ENCODE measurements around the gene MFGE8.
"Not testable (repeated sequence)": the region's sequence is repeated elsewhere in the genome, so short reads cannot be mapped to it uniquely, and the experiment has no call there.

The MFGE8 gene, protein sequence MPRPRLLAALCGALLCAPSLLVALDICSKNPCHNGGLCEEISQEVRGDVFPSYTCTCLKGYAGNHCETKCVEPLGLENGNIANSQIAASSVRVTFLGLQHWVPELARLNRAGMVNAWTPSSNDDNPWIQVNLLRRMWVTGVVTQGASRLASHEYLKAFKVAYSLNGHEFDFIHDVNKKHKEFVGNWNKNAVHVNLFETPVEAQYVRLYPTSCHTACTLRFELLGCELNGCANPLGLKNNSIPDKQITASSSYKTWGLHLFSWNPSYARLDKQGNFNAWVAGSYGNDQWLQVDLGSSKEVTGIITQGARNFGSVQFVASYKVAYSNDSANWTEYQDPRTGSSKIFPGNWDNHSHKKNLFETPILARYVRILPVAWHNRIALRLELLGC

DNA sequence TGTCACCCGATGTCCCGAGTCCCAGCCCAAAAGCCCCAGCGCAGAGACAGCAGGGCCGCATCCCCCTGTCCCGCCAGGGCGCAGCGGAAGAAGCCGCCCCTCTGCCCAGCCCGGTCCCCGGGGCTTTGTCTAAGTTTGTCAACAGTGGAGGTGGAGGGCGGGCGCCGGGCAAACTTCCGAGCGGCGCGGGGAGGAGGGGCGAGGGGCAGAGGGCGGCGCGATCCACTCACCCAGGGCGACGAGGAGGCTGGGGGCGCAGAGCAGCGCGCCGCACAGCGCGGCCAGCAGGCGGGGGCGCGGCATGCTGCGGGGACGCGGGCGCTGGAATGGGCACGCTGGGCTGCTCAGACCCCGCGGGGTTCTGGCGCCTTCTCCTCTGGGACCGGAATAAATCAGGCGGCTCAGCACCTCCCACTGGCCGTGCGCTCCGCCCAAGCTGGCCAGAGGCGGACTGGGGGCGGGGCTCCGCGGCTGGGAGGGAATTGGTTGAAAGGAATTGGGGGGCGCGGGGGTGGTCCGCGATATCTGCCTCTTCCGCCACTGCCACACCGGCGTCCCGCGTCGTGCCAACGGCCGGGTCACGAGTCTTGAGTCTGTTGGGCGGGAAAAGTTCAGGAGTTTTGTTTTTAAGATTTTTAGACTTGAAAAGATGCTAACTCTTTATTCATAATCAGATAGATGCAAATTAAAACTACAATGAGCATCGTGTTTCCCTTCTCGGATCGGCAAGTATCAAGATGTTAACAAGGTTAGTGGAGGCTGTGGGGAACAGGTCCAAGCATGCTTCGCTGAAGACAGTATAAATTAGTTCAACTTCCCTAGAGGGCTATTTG lies at the start of gene MFGE8:
Gene MFGE8, minus strand, starts transcription at position 363 of the 833 bp plus-strand sequence. Its CDS starts 60 bp downstream, at position 303.
- DNase-seq = peak; percentile 74

DNA sequence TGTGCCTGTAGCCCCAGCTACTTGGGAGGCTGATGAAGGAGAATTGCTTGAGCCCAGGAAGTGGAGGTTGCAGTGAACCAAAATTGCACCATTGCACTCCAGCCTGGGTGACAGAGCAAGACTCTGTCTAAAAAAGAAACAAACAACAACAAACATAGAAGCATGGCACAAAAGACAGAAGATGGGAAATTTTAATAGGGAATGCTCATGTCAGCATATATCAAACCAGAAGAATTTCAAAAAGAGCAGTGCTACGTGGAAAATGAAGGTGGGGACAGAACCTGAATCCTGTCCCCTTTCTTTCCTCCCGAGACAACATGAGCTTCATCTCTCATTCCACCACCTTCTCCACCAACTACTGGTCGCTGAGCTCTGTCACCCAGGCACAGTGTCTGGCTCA lies 46.3 kb upstream of the MFGE8 start:
- no peak for DNase-seq

DNA sequence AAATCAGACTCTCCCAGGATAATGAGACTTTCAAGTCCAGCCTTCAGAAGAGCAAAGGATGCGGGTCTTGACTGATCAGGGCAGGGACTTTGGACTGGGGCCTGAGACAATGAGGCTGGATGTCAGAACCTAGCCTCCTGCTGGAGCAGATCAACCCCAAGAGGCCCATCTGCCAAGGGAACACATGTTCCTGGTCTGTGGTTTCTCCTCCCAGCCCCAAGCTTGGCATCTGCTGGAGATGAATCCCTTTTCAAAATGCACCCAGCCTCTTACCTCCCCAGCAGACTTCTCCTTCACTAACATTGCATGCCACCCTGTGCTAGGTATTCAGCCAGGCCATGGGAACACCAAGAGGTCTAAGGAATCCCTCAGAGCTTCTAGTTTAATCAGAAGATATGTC lies 43.7 kb upstream of the MFGE8 start:
- no peak for DNase-seq

DNA sequence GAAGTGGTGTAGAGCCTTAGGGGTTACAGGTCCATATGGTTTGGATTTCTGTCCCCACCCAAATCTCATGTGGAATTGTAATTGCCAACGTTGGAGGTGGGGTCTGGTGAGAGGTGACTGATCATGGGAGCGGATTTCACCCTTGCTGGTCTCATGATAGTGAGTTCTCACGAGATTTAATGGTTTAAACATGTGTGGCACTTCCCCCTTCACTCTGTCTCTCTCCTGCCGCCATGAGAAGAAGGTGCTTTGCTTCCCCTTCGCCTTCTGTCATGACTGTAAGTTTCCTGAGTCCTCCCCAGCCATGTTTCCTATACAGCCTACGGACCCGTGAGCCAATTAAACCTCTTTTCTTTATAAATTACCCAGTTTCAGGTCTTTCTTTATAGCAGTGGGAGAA lies 43.1 kb upstream of the MFGE8 start:
- DNase-seq = no peak

GRCh38 chr15:88954431-88955277 lies 41.5 kb upstream of the MFGE8 start:
- DNase-seq = peak; percentile 58

- DNase-seq = no peak
Observed at GRCh38 chr15:88950600-88951160, 37.5 kb upstream of the MFGE8 start.

DNA sequence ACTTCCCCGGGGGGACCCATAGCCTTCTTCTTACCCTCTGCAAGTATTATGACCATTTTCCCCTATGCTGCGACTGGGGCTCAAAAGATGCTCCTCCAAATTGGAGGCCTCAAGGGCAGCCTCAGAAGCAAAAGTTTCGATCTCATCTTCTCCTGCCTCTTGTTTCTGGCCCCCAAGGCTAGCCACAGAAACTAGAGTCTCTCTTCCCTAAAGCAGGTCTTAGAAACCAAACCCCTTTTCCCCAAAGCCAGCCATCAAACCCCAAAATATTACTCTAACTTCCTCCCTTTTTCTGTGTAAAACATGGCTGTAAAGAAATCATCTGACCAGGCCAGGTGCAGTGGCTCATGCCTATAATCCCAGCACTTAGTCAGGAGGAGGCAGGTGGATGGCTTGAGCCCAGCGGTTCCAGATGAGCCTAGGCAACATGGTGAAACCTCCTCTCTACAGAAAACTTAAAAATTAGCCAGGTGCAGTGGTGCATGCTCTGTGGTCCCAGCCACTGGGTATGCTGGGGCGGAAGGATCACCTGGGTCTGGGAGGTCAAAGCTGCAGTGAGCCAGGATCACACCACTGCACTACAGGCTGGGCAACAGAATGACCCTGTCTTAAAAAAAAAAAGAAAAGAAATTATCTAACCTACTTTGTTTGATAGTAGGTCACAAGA lies 36.7 kb upstream of the MFGE8 start:
- DNase-seq = no peak

DNA sequence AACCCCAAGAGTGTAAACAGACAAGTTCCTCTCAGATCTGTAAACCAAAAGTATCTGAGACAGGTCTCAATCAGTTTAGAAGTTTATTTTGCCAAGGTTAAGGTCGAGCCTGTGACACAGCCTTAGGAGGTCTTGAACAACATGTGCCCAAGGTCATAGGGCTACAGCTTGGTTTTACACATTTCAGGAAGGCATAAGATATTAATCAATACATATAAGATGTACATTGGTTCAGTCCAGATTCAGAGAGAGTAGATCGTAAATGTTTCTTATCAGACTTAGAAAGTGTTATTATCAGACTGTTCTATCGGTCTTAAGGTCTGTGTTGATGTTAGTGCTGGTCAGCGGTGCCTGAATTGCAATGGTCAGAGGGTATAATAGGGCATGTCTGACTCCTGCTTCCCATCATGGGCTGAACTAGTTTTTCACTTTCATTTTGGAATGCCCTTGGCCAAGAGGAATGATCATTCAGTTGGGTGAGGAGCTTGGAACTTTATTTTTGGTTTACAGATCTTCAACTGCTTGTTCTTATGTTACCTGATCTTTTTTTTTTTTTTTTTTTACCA lies 27.0 kb upstream of the MFGE8 start:
- no peak for DNase-seq

DNA sequence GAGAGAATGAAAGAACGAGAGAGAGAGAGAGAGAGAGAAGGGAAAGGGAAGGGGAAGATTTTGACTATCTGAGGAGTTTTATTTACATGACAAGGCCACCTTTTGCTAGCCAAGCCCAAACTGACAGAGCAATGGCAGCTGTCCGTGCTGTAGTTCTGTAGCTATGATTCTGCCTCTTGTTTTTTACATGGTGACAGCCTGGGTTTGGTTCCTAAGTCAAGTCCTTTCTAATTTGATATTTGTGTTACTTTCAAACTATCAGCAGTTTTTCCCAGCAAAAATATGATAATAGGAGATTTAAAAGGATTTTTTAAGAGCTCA lies 26.3 kb upstream of the MFGE8 start:
- no peak for DNase-seq

DNA sequence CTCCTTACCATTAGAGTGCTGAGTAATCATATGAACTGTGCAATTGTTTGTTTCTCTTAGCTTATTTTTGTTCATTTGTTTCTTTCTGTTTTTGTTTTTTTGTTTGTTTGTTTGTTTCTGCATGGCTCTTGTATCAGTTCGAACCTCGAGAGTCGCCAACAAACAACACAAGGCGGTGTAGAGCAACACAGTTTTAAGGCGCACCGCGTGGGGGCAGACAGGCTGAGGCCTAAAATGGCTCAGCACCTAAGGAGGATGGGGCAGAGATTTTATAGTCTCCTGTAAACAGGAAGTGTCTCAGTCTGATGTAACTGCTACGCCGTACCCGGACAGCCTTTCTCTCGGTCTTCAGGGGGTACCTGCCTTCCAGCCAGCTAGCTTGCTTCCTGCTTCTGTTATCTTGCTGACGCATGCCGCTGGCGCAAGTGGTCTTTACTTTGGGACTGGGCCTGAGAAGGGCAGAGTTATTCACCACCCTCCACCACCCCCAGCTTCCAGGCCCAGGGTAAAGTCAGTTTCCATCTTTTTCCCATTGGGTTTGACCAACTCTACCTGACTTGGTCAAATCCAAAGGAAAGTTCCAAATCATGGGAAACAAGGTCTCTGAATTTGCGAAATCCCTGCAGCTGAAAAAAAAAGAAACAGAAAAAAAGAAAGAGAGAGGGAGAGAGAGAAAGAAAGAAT lies 25.8 kb upstream of the MFGE8 start:
- DNase-seq = peak; percentile 7

GRCh38 chr15:88934449-88934848 lies 21.3 kb upstream of the MFGE8 start:
- DNase-seq = not testable (repeated sequence)

DNA sequence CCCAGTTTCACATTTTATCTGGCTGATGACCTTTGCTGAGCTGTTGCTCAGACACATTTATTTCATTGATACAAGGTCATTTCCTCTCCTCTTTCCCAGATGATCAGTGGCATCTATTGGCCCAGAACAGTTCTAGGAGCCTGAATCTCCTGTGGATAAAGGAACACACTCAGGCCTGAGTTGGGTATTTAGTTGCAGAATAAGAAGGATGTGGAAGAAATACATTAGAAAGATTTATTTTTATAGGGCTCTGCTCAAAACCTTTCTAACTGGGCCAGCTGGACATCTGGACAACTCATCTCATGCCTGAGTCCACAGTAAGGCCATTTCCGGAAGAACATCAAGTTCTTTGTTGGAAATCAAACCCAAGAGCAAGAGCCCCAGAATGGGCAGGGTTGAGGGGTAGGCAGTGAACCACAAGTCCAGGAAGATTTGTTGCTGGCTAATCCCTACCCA lies 19.7 kb upstream of the MFGE8 start:
- no peak for DNase-seq

DNA sequence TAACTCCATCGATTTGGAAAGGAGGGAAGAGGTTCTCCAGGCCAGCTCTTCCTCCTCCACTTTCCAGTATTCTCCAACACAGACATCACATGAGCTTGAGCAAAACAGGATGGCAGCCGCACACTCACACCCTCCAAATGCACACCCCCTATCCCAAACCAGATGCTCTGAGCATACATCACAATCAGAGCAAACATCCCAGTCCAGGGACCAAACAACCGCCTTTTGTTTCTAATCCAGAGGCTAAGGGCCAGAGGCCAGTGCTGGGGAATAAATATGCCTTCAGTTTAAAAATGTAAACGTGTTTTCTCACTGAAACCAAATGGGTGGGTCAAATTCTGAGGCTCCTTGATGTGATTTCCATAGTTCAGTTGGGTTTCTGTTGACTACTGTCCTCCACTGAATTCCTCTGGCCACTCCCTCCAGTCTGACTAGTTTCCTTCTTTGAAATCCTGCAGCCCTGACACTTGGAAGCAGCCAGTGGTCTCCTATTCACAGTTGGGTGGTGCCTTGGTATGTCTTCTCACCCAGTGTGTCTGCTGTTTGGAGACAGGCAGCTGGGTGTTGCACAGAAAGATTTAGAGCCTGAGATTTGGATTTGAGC lies 19.2 kb upstream of the MFGE8 start:
- no peak for DNase-seq

DNA sequence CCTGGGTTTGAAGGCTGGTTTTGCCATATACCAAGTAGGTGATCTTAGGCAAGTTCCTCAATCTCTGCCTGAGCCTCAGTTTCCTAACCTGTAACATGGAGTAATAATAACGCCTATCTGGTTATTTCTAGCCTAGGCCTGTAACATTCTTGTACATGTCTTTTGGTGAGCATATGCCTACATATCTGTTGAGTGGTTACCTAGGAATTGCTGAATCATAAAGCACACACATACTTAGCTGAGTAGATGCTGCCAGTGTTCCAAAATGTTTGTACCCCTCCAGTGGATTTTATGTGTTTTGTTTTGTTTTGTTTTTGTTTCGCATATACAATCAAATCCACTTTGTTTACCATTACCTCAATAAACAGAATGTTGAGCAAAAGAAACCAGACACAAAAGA lies 17.4 kb upstream of the MFGE8 start:
- no peak for DNase-seq

- DNase-seq = peak; percentile 53
Observed at GRCh38 chr15:88929358-88930098, 16.3 kb upstream of the MFGE8 start.

DNA sequence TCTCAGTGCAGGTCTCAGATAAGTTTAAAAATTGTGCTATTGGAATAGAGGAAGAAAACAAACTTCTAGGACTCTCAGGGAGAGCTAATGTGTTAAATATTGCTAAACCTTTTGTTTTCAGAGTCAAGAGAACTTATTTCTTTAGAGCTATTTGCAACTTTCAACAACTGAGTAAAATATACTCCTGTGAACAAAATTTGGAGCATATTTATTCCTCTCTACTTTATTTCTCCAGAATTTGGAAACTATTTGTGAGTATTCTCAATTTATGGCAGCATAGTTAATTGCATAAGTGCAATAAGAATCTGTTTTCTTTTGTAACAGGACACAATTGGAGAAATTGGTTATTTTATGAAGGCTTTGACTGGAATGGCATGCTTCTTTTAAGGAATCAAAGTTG lies 15.0 kb upstream of the MFGE8 start:
- DNase-seq = not testable (repeated sequence)

- not testable (repeated sequence) for DNase-seq
Observed at GRCh38 chr15:88925648-88926047, 12.5 kb upstream of the MFGE8 start.

GRCh38 chr15:88920892-88921435 lies 7.8 kb upstream of the MFGE8 start:
- peak; percentile 90 for DNase-seq

- DNase-seq = peak; percentile 71
Observed at GRCh38 chr15:88920186-88920891, 7.2 kb upstream of the MFGE8 start.

All from fibroblast of skin of right biceps (primary cell).